Retinal pigment epithelial cell (primary cell): ENCODE data around the gene UGT1A10.
"Not testable (repeated sequence)": the region's sequence is repeated elsewhere in the genome, so short reads cannot be mapped to it uniquely, and the experiment has no call there.

Experiments used
- DNase-seq: peaks from one replicate; pipeline ENCODE4 v3.0.0-alpha.2; 2010; ENCODE audit warnings: low read depth
- H3K4me3 ChIP-seq: 2 replicates; pipeline ENCODE4 v1.5.1; 2011; ENCODE audit warnings: mild to moderate bottlenecking, low read length, control low read depth, moderate library complexity
- CTCF ChIP-seq: conservative IDR thresholded peaks from 2 replicates; pipeline ENCODE4 v1.5.1; 2011; ENCODE audit warnings: low read depth, low read length, control low read depth, inconsistent platforms

The UGT1A10 gene

GRCh38 chr2:233603520-233603919, 32.7 kb upstream of the UGT1A10 start:
- DNase-seq: no peak
- TF ChIP-seq CTCF: no peak
- no peak overlapping the region for H3K4me3 ChIP-seq

GRCh38 chr2:233604826-233605225, 31.4 kb upstream of the UGT1A10 start:
- no peak overlapping the region for H3K4me3 ChIP-seq
- no peak for DNase-seq
- TF ChIP-seq CTCF: no peak

- DNase-seq: no peak
- TF ChIP-seq CTCF: no peak
- no peak overlapping the region for H3K4me3 ChIP-seq
These were observed 30.6 kb upstream of the UGT1A10 start for GRCh38 chr2:233605680-233606079.

- DNase-seq: no peak
- no peak for TF ChIP-seq CTCF
- H3K4me3 ChIP-seq: no peak overlapping the region
These were observed 25.0 kb upstream of the UGT1A10 start for GRCh38 chr2:233611284-233611683.

- not testable (repeated sequence) for H3K4me3 ChIP-seq, DNase-seq
These were observed 18.8 kb upstream of the UGT1A10 start, which contains the start of gene UGT1A8 for GRCh38 chr2:233617476-233617875. UGT1A8 (plus strand) TSS chr2:233617633; CDS start chr2:233617708, 75 bp downstream.

GRCh38 chr2:233620204-233620603, 16.0 kb upstream of the UGT1A10 start:
- DNase-seq: no peak

GRCh38 chr2:233621863-233622262, 14.4 kb upstream of the UGT1A10 start:
- DNase-seq, H3K4me3 ChIP-seq: not testable (repeated sequence)

More at GRCh38 chr2:233620204-233620603, 16.0 kb upstream of the UGT1A10 start:
- no peak for TF ChIP-seq CTCF
- H3K4me3 ChIP-seq: no peak overlapping the region

GRCh38 chr2:233627331-233628025, 8.8 kb upstream of the UGT1A10 start:
- no peak for TF ChIP-seq CTCF
- no peak overlapping the region for H3K4me3 ChIP-seq
- DNase-seq: no peak
